H9 (cell line): Measurements from ENCODE around the gene ZNF503. TPM values are rescaled to one million over a fixed set of nuclear protein-coding genes. Genes with fewer than 3 reads are reported as not detected.
A peak's percentile ranks its signal among the peaks of the same experiment; 100 is the strongest.

ENCODE experiments used
- DNase-seq: peaks from one replicate; pipeline ENCODE4 v3.0.0-alpha.2; 2017
- H2AFZ ChIP-seq: one replicate; pipeline ENCODE4 v1.6.1; 2013; ENCODE audit warnings: mild to moderate bottlenecking, low read length, control low read depth, moderate library complexity
- H2AK5ac ChIP-seq: 2 replicates; pipeline ENCODE4 v1.6.1; 2013; ENCODE audit warnings: low read length, control low read depth, mixed read lengths; ENCODE audit not compliant: insufficient read length
- H2BK120ac ChIP-seq: one replicate; pipeline ENCODE4 v1.6.1; 2013; ENCODE audit warnings: low read depth, mild to moderate bottlenecking, low read length, control low read depth, inconsistent platforms; ENCODE audit not compliant: poor library complexity, severe bottlenecking
- H2BK12ac ChIP-seq: 2 replicates; pipeline ENCODE4 v1.6.1; 2013; ENCODE audit warnings: low read length, control low read depth, mixed read lengths, low read depth; ENCODE audit not compliant: insufficient read length
- H2BK15ac ChIP-seq: 2 replicates; pipeline ENCODE4 v1.6.1; 2013; ENCODE audit warnings: low read depth, low read length, control low read depth
- H2BK20ac ChIP-seq: one replicate; pipeline ENCODE4 v1.6.1; 2013; ENCODE audit warnings: low read depth, mild to moderate bottlenecking, low read length, control low read depth, inconsistent platforms; ENCODE audit not compliant: poor library complexity, severe bottlenecking
- H2BK5ac ChIP-seq: 2 replicates; pipeline ENCODE4 v1.6.1; 2013; ENCODE audit warnings: low read length, control low read depth, mixed read lengths; ENCODE audit not compliant: insufficient read length
- H3K14ac ChIP-seq: 2 replicates; pipeline ENCODE4 v1.6.1; 2013; ENCODE audit warnings: low read length, control low read depth; ENCODE audit not compliant: insufficient read depth
- H3K18ac ChIP-seq: 2 replicates; pipeline ENCODE4 v1.6.1; 2013; ENCODE audit warnings: low read depth, mild to moderate bottlenecking, mixed read lengths, low read length, control low read depth; ENCODE audit not compliant: insufficient read length
- H3K23ac ChIP-seq: 2 replicates; pipeline ENCODE4 v1.6.1; 2013; ENCODE audit warnings: low read length, control low read depth, mixed read lengths, low read depth; ENCODE audit not compliant: insufficient read length
- H3K23me2 ChIP-seq: 2 replicates; pipeline ENCODE4 v1.6.1; 2013; ENCODE audit warnings: low read depth, mild to moderate bottlenecking, mixed read lengths, low read length, control low read depth; ENCODE audit not compliant: insufficient read length, poor library complexity, severe bottlenecking
- H3K27ac ChIP-seq: 2 replicates; pipeline ENCODE4 v1.5.1; 2013; ENCODE audit warnings: low read length, control low read depth, mixed read lengths, low read depth; ENCODE audit not compliant: insufficient read length
- H3K27me3 ChIP-seq: 2 replicates; pipeline ENCODE4 v1.6.1; 2013; ENCODE audit warnings: low read length, control low read depth, inconsistent platforms; ENCODE audit not compliant: insufficient read depth
- H3K4ac ChIP-seq: 2 replicates; pipeline ENCODE4 v1.6.1; 2013; ENCODE audit warnings: low read depth, mild to moderate bottlenecking, control low read depth, inconsistent platforms, low read length, moderate library complexity
- H3K4me1 ChIP-seq: 2 replicates; pipeline ENCODE4 v1.6.1; 2013; ENCODE audit warnings: low read length, control low read depth, inconsistent platforms; ENCODE audit not compliant: insufficient read depth
- H3K4me2 ChIP-seq: 2 replicates; pipeline ENCODE4 v1.6.1; 2013; ENCODE audit warnings: low read length, control low read depth, mixed read lengths; ENCODE audit not compliant: insufficient read length, insufficient read depth
- H3K56ac ChIP-seq: 2 replicates; pipeline ENCODE4 v1.6.1; 2013; ENCODE audit warnings: low read depth, mild to moderate bottlenecking, mixed read lengths, low read length, control low read depth; ENCODE audit not compliant: insufficient read length
- H3K79me1 ChIP-seq: 2 replicates; pipeline ENCODE4 v1.6.1; 2013; ENCODE audit warnings: low read depth, mild to moderate bottlenecking, moderate library complexity, low read length, control low read depth, inconsistent platforms; ENCODE audit not compliant: insufficient read depth, poor library complexity, severe bottlenecking
- H3K79me2 ChIP-seq: 2 replicates; pipeline ENCODE4 v1.6.1; 2013; ENCODE audit warnings: low read length, control low read depth, inconsistent platforms; ENCODE audit not compliant: insufficient read depth
- H3K9ac ChIP-seq: 2 replicates; pipeline ENCODE4 v1.6.1; 2013; ENCODE audit warnings: low read length, control low read depth, mixed read lengths; ENCODE audit not compliant: insufficient read length; ENCODE audit errors: extremely low read depth
- H3K9me3 ChIP-seq: one replicate; pipeline ENCODE4 v1.6.1; 2013; ENCODE audit warnings: low read depth, low read length, inconsistent platforms; ENCODE audit not compliant: control insufficient read depth
- H3T11ph ChIP-seq: one replicate; pipeline ENCODE4 v1.6.1; 2013; ENCODE audit warnings: mild to moderate bottlenecking, low read length, control low read depth, inconsistent platforms
- H4K20me1 ChIP-seq: one replicate; pipeline ENCODE4 v1.6.1; 2013; ENCODE audit not compliant: control insufficient read depth, insufficient read length, insufficient read depth
- H4K5ac ChIP-seq: 2 replicates; pipeline ENCODE4 v1.6.1; 2013; ENCODE audit warnings: low read depth, mild to moderate bottlenecking, mixed read lengths, low read length, control low read depth; ENCODE audit not compliant: insufficient read length
- H4K8ac ChIP-seq: replicated peaks from 2 replicates; pipeline ENCODE4 v1.6.1; 2013; ENCODE audit warnings: low read length, control low read depth, mixed read lengths, low read depth; ENCODE audit not compliant: insufficient read length
- H4K91ac ChIP-seq: 2 replicates; pipeline ENCODE4 v1.6.1; 2013; ENCODE audit warnings: low read depth, mild to moderate bottlenecking, moderate library complexity, mixed read lengths, low read length, control low read depth; ENCODE audit not compliant: insufficient read length
- H3K27ac Mint-ChIP-seq, 3 experiments: 2 replicates in 2 of 3; 3 replicates in 1 of 3; pipeline ENCODE4 v1.8.0; 2020 to 2021; ENCODE audit warnings: mixed read lengths in 3 of 3, mild to moderate bottlenecking in 1 of 3, moderate library complexity in 1 of 3
- H3K27me3 Mint-ChIP-seq: 2 replicates; pipeline ENCODE4 v1.8.0; 2021; ENCODE audit warnings: low read depth, mild to moderate bottlenecking, moderate library complexity, mixed read lengths
- H3K36me3 Mint-ChIP-seq, 3 experiments: 2 replicates in 2 of 3; 3 replicates in 1 of 3; pipeline ENCODE4 v1.8.0; 2020 to 2021; ENCODE audit warnings: low read depth in 3 of 3, mixed read lengths in 3 of 3; ENCODE audit not compliant: insufficient read depth in 1 of 3
- H3K4me1 Mint-ChIP-seq, 2 experiments: 2 replicates each; pipeline ENCODE4 v1.8.0; 2020; ENCODE audit warnings: mixed read lengths in 2 of 2
- H3K4me3 Mint-ChIP-seq, 2 experiments: 2 replicates in 1 of 2; 3 replicates in 1 of 2; pipeline ENCODE4 v1.8.0; 2020 to 2021; ENCODE audit warnings: mild to moderate bottlenecking in 2 of 2, mixed read lengths in 2 of 2, moderate library complexity in 1 of 2
- H3K9me3 Mint-ChIP-seq, 2 experiments: 2 replicates in 1 of 2; 3 replicates in 1 of 2; pipeline ENCODE4 v1.8.0; 2020; ENCODE audit warnings: mild to moderate bottlenecking in 2 of 2, mixed read lengths in 2 of 2, moderate library complexity in 1 of 2
- CTCF ChIP-seq: fragments of 200-600 bp; sonication (generic); conservative IDR thresholded peaks from 3 replicates; pipeline ENCODE4 v1.8.0; 2021; ENCODE audit warnings: antibody characterized with exemption, mild to moderate bottlenecking
- WGBS: extraction: QIAGEN DNeasy Blood & Tissue Kit; methylation state at CpG from one replicate; pipeline ENCODE4 v1.1.7; 2013; ENCODE audit warnings: missing lambda C conversion rate, low lambda C conversion rate, mixed read lengths; ENCODE audit not compliant: insufficient read length; ENCODE audit errors: extremely low coverage; 5-methylcytosine and 5-hydroxymethylcytosine counted together
- total RNA-seq: library from RNA; stranded (reverse); gene quantifications from 2 replicates; pipeline ENCODE4 v1.2.1, GENCODE V29; 2021

The ZNF503 gene
- total RNA-seq, 1 experiment from 2014 or later, result 0.09 TPM

- no peaks in the 10 kb centered on the region for H3K9me3 ChIP-seq
- no peak for TF ChIP-seq CTCF
- no peaks in the 10 kb centered on the region for H3K79me1 ChIP-seq
- H3K14ac ChIP-seq, result no peak overlapping the region
- H3K79me2 ChIP-seq, result no peaks in the 10 kb centered on the region
- H2BK120ac ChIP-seq, result no peak overlapping the region
- no peak overlapping the region for H3K18ac ChIP-seq
- H3K23ac ChIP-seq, result no peak overlapping the region
- H2BK20ac ChIP-seq, result no peak overlapping the region
- H3K56ac ChIP-seq, result no peak overlapping the region
- peaks cover 18% of the 10 kb centered on the region; the same call in 1 of the 2 replicates for H3K4me1 ChIP-seq
- DNase-seq, result no peak
- peak overlapping the region in 1 of 2 experiments; percentile 54; a peak in 2 of 5 replicates for H3K4me3 Mint-ChIP-seq
- WGBS, result no CpG with 5 or more reads among the region's 4 CpGs
- H3K9me3 Mint-ChIP-seq, result peaks cover 10 to 11% of the 10 kb centered on the region in 2 experiments
- no peak overlapping the region for H4K8ac ChIP-seq
- H3K36me3 Mint-ChIP-seq, result peaks cover 0 to 10% (median 0%) of the 10 kb centered on the region in 3 experiments; a peak in 3 of 7 replicates
- H2BK15ac ChIP-seq, result no peak overlapping the region
- H3K9ac ChIP-seq, result no peak overlapping the region
- H3T11ph ChIP-seq, result no peak overlapping the region
- no peak overlapping the region for H3K4me2 ChIP-seq
- H4K5ac ChIP-seq, result no peak overlapping the region
- H3K27ac ChIP-seq, result no peak overlapping the region
- H3K23me2 ChIP-seq, result no peaks in the 10 kb centered on the region
- H2BK12ac ChIP-seq, result no peak overlapping the region
- no peak overlapping the region for H2BK5ac ChIP-seq
- no peak overlapping the region; a peak in 1 of 7 replicates for H3K27ac Mint-ChIP-seq
- no peak overlapping the region for H4K91ac ChIP-seq
- no peak overlapping the region for H3K4ac ChIP-seq
- peaks cover 28 to 37% of the 10 kb centered on the region in 2 experiments for H3K4me1 Mint-ChIP-seq
- no peak overlapping the region for H2AFZ ChIP-seq
- peaks cover 6% of the 10 kb centered on the region; the same call in 1 of the 2 replicates for H3K27me3 ChIP-seq
- no peaks in the 10 kb centered on the region for H4K20me1 ChIP-seq
- H3K27me3 Mint-ChIP-seq, result peaks cover 87% of the 10 kb centered on the region
- no peak overlapping the region for H2AK5ac ChIP-seq
Measured at GRCh38 chr10:75450075-75450445, 48.5 kb upstream of the ZNF503 start.
